Psoas muscle (tissue), 8 donors: Measurements from ENCODE around the gene TBC1D4. TPM values are rescaled to one million over a fixed set of nuclear protein-coding genes. Genes with fewer than 3 reads are reported as not detected.

ENCODE experiments used
- ATAC-seq, 4 donors: fragments of 200-7000 bp; cut with Tn5 transposase; one replicate each; pipeline ENCODE4 v1.9.1; 2020; ENCODE audit warnings: moderate library complexity in 3 of 4, mild to moderate bottlenecking in 2 of 4
- DNase-seq, 2 donors: peaks; one replicate each; pipeline ENCODE4 v3.0.0-alpha.2; 2020
- H3K27ac ChIP-seq: fragments of 200-600 bp; one replicate; pipeline ENCODE4 v1.8.0; 2022
- H3K27me3 ChIP-seq, 3 donors: fragments of 200-600 bp in 1 of 3; one replicate each; pipeline versions ENCODE4 v1.6.1 to v1.8.0; 2013 to 2022; ENCODE audit warnings: low read length in 2 of 3, mild to moderate bottlenecking in 2 of 3, moderate library complexity in 1 of 3; ENCODE audit not compliant: insufficient read depth in 3 of 3
- H3K36me3 ChIP-seq, 2 donors: fragments of 200-600 bp in 1 of 2; one replicate each; pipeline versions ENCODE4 v1.6.1 to v1.8.0; 2013 to 2022; ENCODE audit warnings: low read depth in 1 of 2, mild to moderate bottlenecking in 1 of 2, moderate library complexity in 1 of 2; ENCODE audit not compliant: insufficient read depth in 1 of 2
- H3K4me1 ChIP-seq: fragments of 200-600 bp; one replicate; pipeline ENCODE4 v1.8.0; 2022
- H3K4me3 ChIP-seq: fragments of 200-600 bp; one replicate; pipeline ENCODE4 v1.8.0; 2022; ENCODE audit warnings: mild to moderate bottlenecking
- H3K9me3 ChIP-seq: fragments of 200-600 bp; one replicate; pipeline ENCODE4 v1.8.0; 2022
- WGBS, 3 donors: extraction: QIAGEN DNeasy Blood & Tissue Kit; methylation state at CpG; one replicate each; pipeline versions ENCODE4 v1.1.6 to v1.1.7; 2013; 5-methylcytosine and 5-hydroxymethylcytosine counted together
- intact Hi-C, 2 donors: fragments of 100-400 bp; cut with DNase I; formaldehyde crosslinking; loops; one replicate each; pipeline versions ENCODE4 v1.11.0 to v1.14.2; 2022
- polyA plus RNA-seq, 3 donors: library from polyadenylated mRNA; stranded (reverse); fragments of 200-250 nt; gene quantifications; one replicate each; pipeline ENCODE4 v1.2.3, GENCODE V29; 2013
- total RNA-seq, 4 donors: library from RNA; stranded (reverse); fragmentation: NEBNext Ultra II Directional in 2 of 4; extraction: Animal tissue kit (Norgen Biotek cat#: 25700) in 2 of 4; gene quantifications; one replicate each; pipeline versions ENCODE4 v1.2.1 to v1.2.4, GENCODE V29; 2021 to 2023
- TF ChIP-seq, protein P1 (sequence below): fragments of 200-600 bp; IDR thresholded peaks from one replicate; pipeline ENCODE4 v1.8.0; 2022; ENCODE audit warnings: antibody characterized with exemption
- donor health status: healthy with polysubstance abuse.
- donor health status: DM: no; HTN: no; CAD: no; lungs with moderate emphysema.
- donor health status: Bipolar disorder and iron deficiency.
- donor health status: healthy.
- donor health status: DM: yes; HTN: yes; CAD: no.
- donor health status: DM: no; HTN: no; CAD: no.
- donor health status: DM: no; HTN: no; CAD: no.
- donor health status: DM: yes; HTN: yes; CAD: no.

The TBC1D4 gene
- total and polyA plus RNA-seq, 7 donors: 3.1 to 127 (median 89.9) TPM

GRCh38 chr13:75236774-75237173 is 245.2 kb downstream of the TBC1D4 start:
- Histone ChIP-seq H3K9me3 (no peaks in the 10 kb centered on the region), H3K4me1 (no peaks in the 10 kb centered on the region), H3K27ac (no peak overlapping the region), H3K27me3 (peaks cover 0 to 2% (median 0%) of the 10 kb centered on the region in 3 donors), H3K4me3 (no peak overlapping the region), H3K36me3 (no peaks in the 10 kb centered on the region)
- TF ChIP-seq, protein P1, sequence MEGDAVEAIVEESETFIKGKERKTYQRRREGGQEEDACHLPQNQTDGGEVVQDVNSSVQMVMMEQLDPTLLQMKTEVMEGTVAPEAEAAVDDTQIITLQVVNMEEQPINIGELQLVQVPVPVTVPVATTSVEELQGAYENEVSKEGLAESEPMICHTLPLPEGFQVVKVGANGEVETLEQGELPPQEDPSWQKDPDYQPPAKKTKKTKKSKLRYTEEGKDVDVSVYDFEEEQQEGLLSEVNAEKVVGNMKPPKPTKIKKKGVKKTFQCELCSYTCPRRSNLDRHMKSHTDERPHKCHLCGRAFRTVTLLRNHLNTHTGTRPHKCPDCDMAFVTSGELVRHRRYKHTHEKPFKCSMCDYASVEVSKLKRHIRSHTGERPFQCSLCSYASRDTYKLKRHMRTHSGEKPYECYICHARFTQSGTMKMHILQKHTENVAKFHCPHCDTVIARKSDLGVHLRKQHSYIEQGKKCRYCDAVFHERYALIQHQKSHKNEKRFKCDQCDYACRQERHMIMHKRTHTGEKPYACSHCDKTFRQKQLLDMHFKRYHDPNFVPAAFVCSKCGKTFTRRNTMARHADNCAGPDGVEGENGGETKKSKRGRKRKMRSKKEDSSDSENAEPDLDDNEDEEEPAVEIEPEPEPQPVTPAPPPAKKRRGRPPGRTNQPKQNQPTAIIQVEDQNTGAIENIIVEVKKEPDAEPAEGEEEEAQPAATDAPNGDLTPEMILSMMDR: no peak
- intact Hi-C loops: no loop called here
- no peak for ATAC-seq
- 77 to 91% (median 84%) methylated on average over 3 of the region's 3 CpGs for WGBS, 3 donors
- DNase-seq: no peak

Other genes starting within 250 kb of the TBC1D4 start
- 10 to 100 TPM; 37.4 to 80.6 (median 56.0) TPM for gene COMMD6, start 55.7 kb upstream of the TBC1D4 start, total RNA-seq
- 10 to 100 TPM; 34.1 to 74.3 (median 38.1) TPM for gene COMMD6, start 55.7 kb upstream of the TBC1D4 start, polyA plus RNA-seq
- gene UCHL3, start 67.6 kb upstream of the TBC1D4 start, total RNA-seq: 10 to 100 TPM; 33.8 to 52.3 (median 40.2) TPM
- gene UCHL3, start 67.6 kb upstream of the TBC1D4 start, polyA plus RNA-seq: 10 to 100 TPM; 59.1 to 96.5 (median 68.0) TPM
- gene LMO7, start 154.2 kb upstream of the TBC1D4 start, total RNA-seq: 100 to 1,000 TPM in 3 of 4 donors, 10 to 100 TPM in 1; 97.9 to 271 (median 168) TPM
- gene LMO7, start 154.2 kb upstream of the TBC1D4 start, polyA plus RNA-seq: 10 to 100 TPM; 15.3 to 63.4 (median 51.8) TPM